MM.1S (cell line): ENCODE measurements around the gene DHX8.

ENCODE experiments used
- DNase-seq: peaks from one replicate; pipeline ENCODE4 v3.0.0-alpha.2; 2015
- H2AFZ ChIP-seq: fragments of 300-600 bp; sonication (generic); 2 replicates; pipeline ENCODE4 v1.6.0; 2016; ENCODE audit warnings: antibody characterized with exemption, low read length
- H3F3A ChIP-seq: fragments of 300-600 bp; sonication (generic); 2 replicates; pipeline ENCODE4 v1.6.1; 2016; ENCODE audit warnings: mild to moderate bottlenecking, antibody characterized with exemption, low read length, moderate library complexity, mixed read lengths; ENCODE audit not compliant: insufficient read depth
- H3K27ac ChIP-seq: fragments of 300-600 bp; sonication (generic); 2 replicates; pipeline ENCODE4 v1.5.1; 2016; ENCODE audit warnings: mild to moderate bottlenecking, low read length
- H3K27me3 ChIP-seq: fragments of 300-600 bp; sonication (generic); replicated peaks from 2 replicates; pipeline ENCODE4 v1.6.0; 2016; ENCODE audit warnings: low read length; ENCODE audit not compliant: insufficient read depth
- H3K36me3 ChIP-seq: fragments of 300-600 bp; sonication (generic); replicated peaks from 2 replicates; pipeline ENCODE4 v1.6.1; 2016; ENCODE audit warnings: mild to moderate bottlenecking, low read length, mixed read lengths; ENCODE audit not compliant: insufficient read depth
- H3K4me1 ChIP-seq: fragments of 300-600 bp; sonication (generic); 2 replicates; pipeline ENCODE4 v1.6.1; 2016; ENCODE audit warnings: low read length, mixed read lengths
- H3K4me2 ChIP-seq: fragments of 300-600 bp; sonication (generic); 2 replicates; pipeline ENCODE4 v1.6.0; 2016; ENCODE audit warnings: low read depth, low read length
- H3K4me3 ChIP-seq: fragments of 300-600 bp; sonication (generic); 2 replicates; pipeline ENCODE4 v1.5.1; 2016; ENCODE audit warnings: low read length, mixed read lengths
- H3K79me2 ChIP-seq: fragments of 300-600 bp; sonication (generic); 2 replicates; pipeline ENCODE4 v1.6.1; 2016; ENCODE audit warnings: mixed run types, low read length, mixed read lengths
- H3K9ac ChIP-seq: fragments of 300-600 bp; sonication (generic); 2 replicates; pipeline ENCODE4 v1.6.1; 2016; ENCODE audit warnings: low read length, mixed read lengths
- H3K9me2 ChIP-seq: fragments of 300-600 bp; sonication (generic); replicated peaks from 2 replicates; pipeline ENCODE4 v1.6.1; 2016; ENCODE audit warnings: mild to moderate bottlenecking, low read length, mixed read lengths; ENCODE audit not compliant: insufficient read depth
- H3K9me3 ChIP-seq: fragments of 300-600 bp; sonication (generic); replicated peaks from 2 replicates; pipeline ENCODE4 v1.6.1; 2016; ENCODE audit warnings: mild to moderate bottlenecking, low read length, mixed read lengths; ENCODE audit not compliant: insufficient read depth
- H4K20me1 ChIP-seq: fragments of 300-600 bp; sonication (generic); 2 replicates; pipeline ENCODE4 v1.6.1; 2016; ENCODE audit warnings: mild to moderate bottlenecking, low read length, moderate library complexity, mixed read lengths; ENCODE audit not compliant: insufficient read depth
- CTCF ChIP-seq: fragments of 300-600 bp; sonication (generic); IDR thresholded peaks from 2 replicates; pipeline ENCODE4 v1.5.1; 2016; ENCODE audit warnings: antibody characterized with exemption, low read length, mixed read lengths
- EZH2 ChIP-seq: fragments of 300-600 bp; sonication (generic); optimal IDR thresholded peaks from 2 replicates; pipeline ENCODE3; 2017; ENCODE audit warnings: low read depth, mild to moderate bottlenecking, antibody characterized with exemption, low read length, mixed read lengths
- EZH2phosphoT487 ChIP-seq: fragments of 300-600 bp; sonication (generic); IDR thresholded peaks from 2 replicates; pipeline ENCODE4 v1.6.1; 2018; ENCODE audit warnings: antibody characterized with exemption, low read length

DHX8 gene

GRCh38 chr17:43536236-43536992 lies 52.6 kb downstream of the DHX8 start:
- Histone ChIP-seq H3K9me2 (no peaks in the 10 kb centered on the region), H2AFZ (no peak overlapping the region), H3F3A (no peaks in the 10 kb centered on the region), H3K27me3 (no peaks in the 10 kb centered on the region), H3K79me2 (no peaks in the 10 kb centered on the region), H3K4me1 (no peaks in the 10 kb centered on the region), H4K20me1 (no peaks in the 10 kb centered on the region), H3K27ac (no peak overlapping the region), H3K4me3 (no peak overlapping the region), H3K36me3 (no peaks in the 10 kb centered on the region), H3K9me3 (no peaks in the 10 kb centered on the region), H3K4me2 (no peak overlapping the region), H3K9ac (no peak overlapping the region)
- TF ChIP-seq EZH2phosphoT487: no peak
- no peak for TF ChIP-seq EZH2
- TF ChIP-seq CTCF: no peak
- DNase-seq: no peak

- H4K20me1 ChIP-seq: no peaks in the 10 kb centered on the region
- no peak overlapping the region for H2AFZ ChIP-seq
- H3K4me2 ChIP-seq: no peak overlapping the region
- H3K79me2 ChIP-seq: no peaks in the 10 kb centered on the region
- H3K36me3 ChIP-seq: no peaks in the 10 kb centered on the region
- no peaks in the 10 kb centered on the region for H3F3A ChIP-seq
- no peak for DNase-seq
- H3K9ac ChIP-seq: no peak overlapping the region
- no peak overlapping the region for H3K27ac ChIP-seq
- H3K9me3 ChIP-seq: no peaks in the 10 kb centered on the region
- H3K9me2 ChIP-seq: no peaks in the 10 kb centered on the region
- TF ChIP-seq EZH2phosphoT487: no peak
- TF ChIP-seq EZH2: no peak
- no peak for TF ChIP-seq CTCF
- no peak overlapping the region for H3K4me3 ChIP-seq
- H3K4me1 ChIP-seq: no peaks in the 10 kb centered on the region
- H3K27me3 ChIP-seq: peaks cover 31% of the 10 kb centered on the region
Measured at GRCh38 chr17:43540821-43541674, 57.3 kb downstream of the DHX8 start.

- no peaks in the 10 kb centered on the region for H3K4me1 ChIP-seq
- H3K27me3 ChIP-seq: peaks cover 43% of the 10 kb centered on the region
- H4K20me1 ChIP-seq: no peaks in the 10 kb centered on the region
- no peaks in the 10 kb centered on the region for H3F3A ChIP-seq
- TF ChIP-seq EZH2: no peak
- no peak for TF ChIP-seq EZH2phosphoT487
- TF ChIP-seq CTCF: no peak
- H3K9me2 ChIP-seq: no peaks in the 10 kb centered on the region
- no peak overlapping the region for H2AFZ ChIP-seq
- H3K36me3 ChIP-seq: no peaks in the 10 kb centered on the region
- no peak overlapping the region for H3K27ac ChIP-seq
- H3K4me3 ChIP-seq: no peak overlapping the region
- no peaks in the 10 kb centered on the region for H3K9me3 ChIP-seq
- no peak for DNase-seq
- no peak overlapping the region for H3K4me2 ChIP-seq
- no peak overlapping the region for H3K9ac ChIP-seq
- H3K79me2 ChIP-seq: no peaks in the 10 kb centered on the region
Measured at GRCh38 chr17:43542859-43543258, 59.1 kb downstream of the DHX8 start.
